ENCODE results near the gene SUSD1.

- no peak for TF ChIP-seq EZH2 (IDR thresholded peaks at IDR 0.05; ENCODE audit: low read length)
- TF ChIP-seq CTCF (optimal IDR thresholded peaks at IDR 0.05 in 1 of 3, IDR thresholded peaks at IDR 0.05 in 1 of 3, conservative IDR thresholded peaks at IDR 0.05 in 1 of 3; ENCODE audit: extremely low read depth in 1 of 3, insufficient read depth in 2 of 3, low read length in 3 of 3): peak; percentile 87 to 91 (median 89)
Observed at GRCh38 chr9:112074250-112075008, 100.7 kb downstream of the SUSD1 start.

All from keratinocyte (primary cell).